Renal cortical epithelial cell (primary cell): ENCODE data around the gene ADRA2B. TPM values are rescaled to one million over a fixed set of nuclear protein-coding genes. Genes with fewer than 3 reads are reported as not detected.
"Not testable (repeated sequence)": the region's sequence is repeated elsewhere in the genome, so short reads cannot be mapped to it uniquely, and the experiment has no call there.

Source experiments
- DNase-seq: peaks from one replicate; pipeline ENCODE4 v3.0.0-alpha.2; 2011; ENCODE audit warnings: low read depth
- total RNA-seq: library from RNA; depleted of rRNA; stranded (reverse); fragments of >200 nt; gene quantifications from 2 replicates; pipeline ENCODE4 v1.2.3, GENCODE V29; 2014

ADRA2B gene
- total RNA-seq, 1 donor from 2014 or later: not detected

- no peak for DNase-seq
Observed at GRCh38 chr2:96150007-96150640, 33.8 kb upstream of the ADRA2B start.

- peak; percentile 58 for DNase-seq
Observed at GRCh38 chr2:96148410-96149217, 32.2 kb upstream of the ADRA2B start.

- DNase-seq: no peak
Observed at GRCh38 chr2:96147593-96148201, 31.3 kb upstream of the ADRA2B start.

GRCh38 chr2:96146881-96147592 lies 30.7 kb upstream of the ADRA2B start:
- no peak for DNase-seq

- no peak for DNase-seq
Observed at GRCh38 chr2:96146153-96146880, 29.9 kb upstream of the ADRA2B start.

GRCh38 chr2:96145848-96146152 lies 29.4 kb upstream of the ADRA2B start:
- DNase-seq: no peak

GRCh38 chr2:96145036-96145847 lies 28.9 kb upstream of the ADRA2B start, which contains the start of gene DUSP2:
TSS of gene DUSP2 (minus strand) at chr2:96145440. CDS start at chr2:96145354, 86 bp downstream.
- no peak for DNase-seq

- no peak for DNase-seq
Observed at GRCh38 chr2:96144481-96145035, 28.2 kb upstream of the ADRA2B start.

GRCh38 chr2:96143848-96144480 lies 27.6 kb upstream of the ADRA2B start:
- no peak for DNase-seq

- no peak for DNase-seq
Observed at GRCh38 chr2:96143231-96143847, 27.0 kb upstream of the ADRA2B start.

- DNase-seq: no peak
Observed at GRCh38 chr2:96142217-96143113, 26.1 kb upstream of the ADRA2B start.

- DNase-seq: not testable (repeated sequence)
Observed at GRCh38 chr2:96141624-96141967, 25.2 kb upstream of the ADRA2B start.

- no peak for DNase-seq
Observed at GRCh38 chr2:96140941-96141623, 24.7 kb upstream of the ADRA2B start.

- no peak for DNase-seq
Observed at GRCh38 chr2:96139181-96139758, 22.9 kb upstream of the ADRA2B start.

GRCh38 chr2:96138179-96139145 lies 22.1 kb upstream of the ADRA2B start, which contains the start of gene ASTL:
TSS of gene ASTL (minus strand) at chr2:96138502. CDS start at chr2:96138436, 66 bp downstream.
- peak; percentile 10 for DNase-seq
